Gastroesophageal sphincter (tissue), 4 donors: ENCODE data around the gene WNT10A. TPM values are rescaled to one million over a fixed set of nuclear protein-coding genes. Genes with fewer than 3 reads are reported as not detected.
A peak's percentile ranks its signal among the peaks of the same experiment; 100 is the strongest.

Experiments used
- ATAC-seq: fragments of 150-250 bp; one replicate; pipeline ENCODE4 v1.9.1; 2016; ENCODE audit warnings: mild to moderate bottlenecking, moderate library complexity
- H3K27ac ChIP-seq, 4 donors: fragments of 200-600 bp; sonication (generic) in 3 of 4; 1 replicate in 3 of 4; 2 replicates in 1 of 4; pipeline ENCODE4 v1.5.1; 2016 to 2019
- H3K27me3 ChIP-seq: fragments of 200-600 bp; sonication (generic); one replicate; pipeline ENCODE4 v1.5.1; 2019
- H3K36me3 ChIP-seq, 2 donors: fragments of 200-600 bp; sonication (generic); one replicate each; pipeline ENCODE4 v1.5.1; 2019; ENCODE audit warnings: control low read depth in 1 of 2
- H3K4me1 ChIP-seq, 3 donors: fragments of 200-600 bp; sonication (generic); 1 replicate in 2 of 3; 2 replicates in 1 of 3; pipeline ENCODE4 v1.5.1; 2016 to 2019; ENCODE audit warnings: control low read depth in 2 of 3
- H3K4me3 ChIP-seq, 2 donors: fragments of 200-600 bp; sonication (generic); one replicate each; pipeline ENCODE4 v1.5.1; 2019; ENCODE audit warnings: mild to moderate bottlenecking in 1 of 2, moderate library complexity in 1 of 2
- H3K9me3 ChIP-seq, 3 donors: fragments of 200-600 bp; sonication (generic); one replicate each; pipeline ENCODE4 v1.5.1; 2017 to 2019; ENCODE audit warnings: control low read depth in 2 of 3
- CTCF ChIP-seq, 4 experiments: fragments of 200-600 bp in 2 of 4; fragments of 450-650 bp in 2 of 4; sonication (generic) in 1 of 4; IDR thresholded peaks; one replicate each; pipeline ENCODE4 v1.5.1; 2017 to 2019; ENCODE audit warnings: antibody characterized with exemption in 4 of 4, mild to moderate bottlenecking in 2 of 4, moderate library complexity in 2 of 4
- EP300 ChIP-seq: sonication (generic); formaldehyde crosslinking; IDR thresholded peaks from one replicate; pipeline ENCODE4 v1.6.1; 2017; ENCODE audit warnings: antibody characterized with exemption, mild to moderate bottlenecking
- POLR2A ChIP-seq, 2 donors: fragments of 450-650 bp; IDR thresholded peaks; one replicate each; pipeline ENCODE4 v1.6.1; 2017; ENCODE audit warnings: antibody characterized with exemption in 2 of 2, mild to moderate bottlenecking in 2 of 2, moderate library complexity in 1 of 2
- POLR2AphosphoS5 ChIP-seq: sonication (generic); formaldehyde crosslinking; IDR thresholded peaks from one replicate; pipeline ENCODE4 v1.6.1; 2017; ENCODE audit warnings: antibody characterized with exemption
- WGBS, 2 donors: methylation state at CpG; one replicate each; pipeline ENCODE4 v1.1.5; 2018; ENCODE audit warnings: low coverage in 1 of 2; 5-methylcytosine and 5-hydroxymethylcytosine counted together
- total RNA-seq, 4 donors: library from RNA; depleted of rRNA; stranded (reverse); fragments of >200 nt; gene quantifications; one replicate each; pipeline ENCODE4 v1.1.0, GENCODE V29; 2016

Gene WNT10A
- total RNA-seq, 4 donors from 2014 or later, result not detected

- no CpG with 5 or more reads among the region's 5 CpGs for WGBS, 2 donors
- no peak overlapping the region for H3K27ac ChIP-seq
- TF ChIP-seq POLR2A (IDR thresholded peaks at IDR 0.05) (no peak), CTCF (IDR thresholded peaks at IDR 0.05) (no peak), POLR2AphosphoS5 (no peak), EP300 (no peak)
- ATAC-seq, result no peak
- peaks cover 0 to 33% (median 9%) of the 10 kb centered on the region in 3 donors for H3K4me1 ChIP-seq
- H3K4me3 ChIP-seq, result no peak overlapping the region
- H3K9me3 ChIP-seq, result no peaks in the 10 kb centered on the region
- no peaks in the 10 kb centered on the region for H3K36me3 ChIP-seq
- H3K27me3 ChIP-seq, result peaks cover 100% of the 10 kb centered on the region
These were observed 2.8 kb upstream of the WNT10A start for GRCh38 chr2:218877891-218878290.

GRCh38 chr2:218878486-218878885 lies 2.2 kb upstream of the WNT10A start:
- TF ChIP-seq POLR2A (IDR thresholded peaks at IDR 0.05) (no peak), CTCF (IDR thresholded peaks at IDR 0.05) (no peak), POLR2AphosphoS5 (no peak), EP300 (no peak)
- no peak for ATAC-seq
- H3K27ac ChIP-seq, result no peak overlapping the region
- peaks cover 0 to 33% (median 13%) of the 10 kb centered on the region in 3 donors for H3K4me1 ChIP-seq
- H3K4me3 ChIP-seq, result no peak overlapping the region
- WGBS, 2 donors, result 39 to 40% methylated on average over 1 to 2 of the region's 6 CpGs
- H3K9me3 ChIP-seq, result no peaks in the 10 kb centered on the region
- H3K27me3 ChIP-seq, result peaks cover 100% of the 10 kb centered on the region
- no peaks in the 10 kb centered on the region for H3K36me3 ChIP-seq

- no peak for TF ChIP-seq CTCF (IDR thresholded peaks at IDR 0.05)
- TF ChIP-seq EP300, result no peak
- TF ChIP-seq POLR2AphosphoS5, result no peak
- no peak for TF ChIP-seq POLR2A (IDR thresholded peaks at IDR 0.05)
- WGBS, 2 donors, result 40% methylated on average over 3 of the region's 16 CpGs; no CpG with 5 or more reads in 1 of the 2 donors
- H3K9me3 ChIP-seq, result no peaks in the 10 kb centered on the region
- H3K4me1 ChIP-seq, result peaks cover 0 to 34% (median 13%) of the 10 kb centered on the region in 3 donors
- no peaks in the 10 kb centered on the region for H3K36me3 ChIP-seq
- ATAC-seq, result no peak
- peaks cover 100% of the 10 kb centered on the region for H3K27me3 ChIP-seq
- H3K4me3 ChIP-seq, result no peak overlapping the region
- H3K27ac ChIP-seq, result no peak overlapping the region
These were observed 1.5 kb upstream of the WNT10A start for GRCh38 chr2:218878926-218879761.

- Histone ChIP-seq H3K36me3 (no peaks in the 10 kb centered on the region), H3K27ac (no peak overlapping the region), H3K27me3 (peaks cover 100% of the 10 kb centered on the region), H3K4me1 (peaks cover 0 to 35% (median 13%) of the 10 kb centered on the region in 3 donors), H3K4me3 (peak overlapping the region in 1 of 2 donors; percentile 39), H3K9me3 (no peaks in the 10 kb centered on the region)
- no peak for ATAC-seq
- TF ChIP-seq POLR2AphosphoS5 (no peak), POLR2A (IDR thresholded peaks at IDR 0.05) (no peak), EP300 (no peak), CTCF (IDR thresholded peaks at IDR 0.05) (no peak)
- 17% methylated on average over 2 of the region's 11 CpGs; no CpG with 5 or more reads in 1 of the 2 donors for WGBS, 2 donors
These were observed 913 bp upstream of the WNT10A start for GRCh38 chr2:218879776-218880101.
